UCSD-AML1 (cell line): Measurements from ENCODE around the gene REXO5.
"Not testable (repeated sequence)": the region's sequence is repeated elsewhere in the genome, so short reads cannot be mapped to it uniquely, and the experiment has no call there.

Source experiments
- DNase-seq: peaks from one replicate; lab custom pipeline; 2025; ENCODE audit not compliant: unreplicated experiment; lab: John Stamatoyannopoulos, UW

REXO5 gene

GRCh38 chr16:20799599-20799998, 6.7 kb upstream of the REXO5 start:
- no peak for DNase-seq

DNA sequence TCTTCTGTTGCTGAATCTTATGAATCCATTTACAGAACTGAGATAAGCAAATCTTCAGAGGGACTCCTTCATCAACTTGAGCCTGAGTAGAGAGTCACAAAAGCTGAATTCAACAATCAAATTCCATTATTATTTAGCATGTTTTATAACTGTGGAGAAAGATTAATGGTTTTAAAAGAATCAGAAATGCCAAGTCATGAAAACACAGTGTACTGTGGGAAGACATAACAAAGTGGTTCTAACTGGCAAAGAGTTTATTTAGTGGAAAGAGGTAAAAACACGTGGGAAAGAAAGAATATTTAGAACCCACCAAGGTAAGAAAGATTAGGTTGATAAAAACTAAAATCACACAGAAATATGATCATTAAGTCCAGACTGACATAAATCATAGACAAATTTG, 5.0 kb upstream of the REXO5 start:
- DNase-seq = no peak

DNA sequence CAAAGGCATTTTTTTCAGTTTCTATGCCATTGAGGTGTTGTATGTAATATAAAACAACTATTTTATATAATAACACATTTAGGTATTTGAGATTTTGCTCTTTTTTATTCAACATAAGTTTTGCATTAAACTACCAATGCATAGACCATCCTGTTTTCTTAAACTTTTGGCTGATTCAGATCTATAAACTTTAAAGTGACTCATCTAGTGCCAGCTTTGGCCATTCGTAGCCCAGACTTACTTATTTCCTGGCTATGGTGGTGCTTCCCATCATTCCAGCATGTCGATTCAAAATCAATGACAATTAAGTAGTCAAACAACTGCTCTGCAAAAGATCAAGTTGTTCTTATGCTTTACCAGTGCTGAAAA, 3.2 kb upstream of the REXO5 start:
- DNase-seq = no peak

- DNase-seq = no peak
Measured at GRCh38 chr16:20803561-20804214, 2.6 kb upstream of the REXO5 start.

DNA sequence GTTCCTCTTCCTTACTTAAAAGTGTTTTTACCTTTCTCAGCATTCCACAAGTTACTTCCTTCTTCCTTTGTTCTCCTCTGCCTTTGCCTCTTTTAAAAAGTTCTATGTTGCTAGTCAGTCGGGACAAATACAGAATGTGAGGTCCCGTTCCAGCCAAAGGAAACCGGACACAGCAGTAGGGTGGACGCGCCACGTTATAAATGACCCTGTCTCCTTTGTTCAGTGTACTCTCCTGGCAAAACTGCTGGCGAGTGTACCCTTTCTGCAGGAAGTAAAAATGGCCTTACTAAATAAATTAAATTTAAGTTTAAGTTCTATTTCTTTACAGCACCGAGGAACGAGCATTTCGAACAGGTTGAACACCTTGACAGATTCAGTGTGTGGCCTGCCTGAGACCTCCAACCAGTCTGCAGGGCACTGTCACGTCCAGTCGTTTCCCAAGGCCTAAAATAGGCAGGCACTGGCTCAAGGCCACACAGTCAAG, 601 bp upstream of the REXO5 start:
- not testable (repeated sequence) for DNase-seq

DNA sequence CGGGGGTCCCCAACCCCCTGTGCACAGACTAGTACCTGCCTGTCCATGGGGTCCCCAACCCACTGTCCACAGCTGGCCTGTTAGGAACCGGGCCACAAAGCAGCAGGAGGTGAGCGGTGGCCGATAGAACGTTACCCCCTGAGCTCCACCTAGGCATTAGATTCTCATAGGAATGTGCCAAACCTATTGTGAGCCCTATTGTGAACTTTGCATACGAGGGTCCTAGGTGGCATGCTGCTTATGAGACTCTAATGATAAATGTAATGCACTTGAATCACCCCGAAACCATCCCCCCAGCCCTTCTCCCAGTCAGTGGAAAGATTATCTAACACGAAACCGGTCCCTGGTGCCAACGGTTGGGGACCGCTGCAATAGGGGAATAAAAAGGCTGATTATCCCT, 1.5 kb downstream of the REXO5 start:
- no peak for DNase-seq

- DNase-seq = no peak
Measured at GRCh38 chr16:20811889-20812439, 5.6 kb downstream of the REXO5 start.

GRCh38 chr16:20812510-20812909, 6.2 kb downstream of the REXO5 start:
- DNase-seq = no peak

GRCh38 chr16:20814784-20815183, 8.5 kb downstream of the REXO5 start:
- no peak for DNase-seq

GRCh38 chr16:20818929-20819585, 12.7 kb downstream of the REXO5 start:
- DNase-seq = no peak

- DNase-seq = no peak
Measured at GRCh38 chr16:20821682-20822081, 15.4 kb downstream of the REXO5 start.

GRCh38 chr16:20822521-20823325, 16.4 kb downstream of the REXO5 start:
- DNase-seq = no peak

DNA sequence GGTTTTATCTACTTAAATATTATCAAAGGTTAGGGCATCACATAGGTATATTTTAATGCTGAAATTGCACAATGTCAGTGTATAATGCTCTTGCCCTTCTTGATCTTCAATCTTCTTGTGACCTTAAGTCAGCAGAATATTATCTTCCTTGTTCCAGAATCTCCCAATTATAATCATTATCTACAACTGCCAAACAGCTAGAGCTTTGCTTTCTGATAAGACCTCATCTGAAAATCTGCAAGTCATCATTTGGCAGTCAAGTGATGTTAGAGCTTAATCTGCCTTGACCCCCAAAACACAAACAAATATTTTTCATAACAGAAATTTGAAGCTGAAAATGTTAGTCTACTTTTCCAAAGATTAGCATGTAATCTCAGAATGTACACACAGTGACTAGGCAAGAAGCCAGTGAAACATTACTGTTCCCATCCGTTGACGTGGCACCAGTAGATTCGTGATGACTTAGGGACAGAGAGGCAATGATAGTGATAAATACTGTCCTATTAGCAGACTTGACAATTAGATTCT, 19.8 kb downstream of the REXO5 start:
- no peak for DNase-seq

DNA sequence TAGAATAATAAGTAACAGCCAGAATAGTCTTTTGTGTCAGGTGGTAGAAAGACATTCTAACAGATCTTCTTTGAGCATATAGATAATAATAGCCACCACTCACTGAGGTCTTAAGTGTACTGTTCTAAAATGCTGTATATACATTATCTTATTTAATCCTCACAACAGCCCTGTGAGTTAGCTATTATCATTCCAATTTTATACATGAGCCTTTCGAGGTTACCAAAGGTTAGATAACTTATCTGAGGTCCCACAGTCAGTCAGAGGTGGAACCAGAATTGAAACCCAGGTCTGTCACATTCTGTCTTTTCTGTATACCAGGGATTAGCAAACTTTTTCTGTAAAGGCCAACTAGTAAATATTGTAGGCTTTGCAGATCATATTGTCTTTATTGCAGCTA, 23.2 kb downstream of the REXO5 start:
- no peak for DNase-seq

GRCh38 chr16:20830372-20830771, 24.0 kb downstream of the REXO5 start:
- no peak for DNase-seq

DNA sequence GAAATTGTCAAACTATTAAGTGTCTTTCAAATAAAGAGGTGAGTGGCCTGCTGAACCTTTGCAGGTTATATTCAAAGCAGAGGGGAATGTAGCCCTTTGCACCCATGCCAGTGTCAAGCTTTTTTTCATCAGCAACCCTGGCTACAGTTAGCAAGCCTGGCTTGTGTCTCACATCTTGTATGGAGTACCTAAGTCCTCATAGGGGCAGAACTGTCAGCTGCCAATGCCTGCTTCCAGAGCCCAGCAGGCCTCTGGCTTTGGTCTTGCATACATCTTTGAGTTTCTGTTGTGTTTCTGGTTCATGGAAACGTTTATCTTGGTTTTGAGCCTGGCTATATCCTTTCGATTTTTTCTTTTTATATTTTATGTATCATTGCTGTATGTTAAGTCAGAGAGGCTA, 26.8 kb downstream of the REXO5 start:
- DNase-seq = no peak

DNA sequence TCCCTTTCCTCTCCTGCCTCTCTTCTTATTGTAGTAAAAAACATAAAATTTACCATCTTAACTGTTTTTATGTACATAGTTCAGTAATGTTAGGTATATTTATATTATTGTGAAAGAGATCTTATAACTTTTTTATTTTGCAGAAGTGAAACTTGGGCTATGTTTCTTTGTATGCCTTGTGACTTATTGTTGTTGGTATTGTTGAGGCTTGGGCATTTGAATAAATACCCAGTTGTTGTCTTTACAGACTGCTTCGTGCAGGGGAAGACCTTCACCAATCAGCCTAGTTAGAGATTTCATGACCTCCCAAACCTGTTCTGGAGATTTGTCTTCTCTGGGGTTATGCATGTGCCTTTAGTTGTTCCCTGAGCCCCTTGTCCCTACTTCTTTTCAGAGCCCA, 31.9 kb downstream of the REXO5 start:
- DNase-seq = no peak

DNA sequence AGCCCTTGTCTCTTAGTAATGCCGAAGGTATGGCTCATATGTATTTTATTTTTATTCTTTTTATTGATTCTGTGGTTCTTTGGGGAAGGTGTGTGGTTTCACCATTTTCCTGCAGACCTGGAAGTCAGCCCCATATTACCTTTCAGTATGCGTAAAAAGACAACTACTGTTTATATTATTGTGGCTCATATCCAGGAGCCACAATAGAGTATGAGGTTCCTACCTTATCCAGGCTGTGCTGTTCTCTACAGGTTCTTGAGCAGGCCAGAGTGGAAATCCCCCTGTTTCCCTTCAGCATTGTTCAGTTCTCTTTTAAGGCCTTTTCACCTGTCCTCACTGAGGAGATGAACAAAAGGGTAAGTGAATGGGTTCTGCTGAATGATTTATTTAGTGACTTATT, 33.2 kb downstream of the REXO5 start:
- DNase-seq = no peak

DNA sequence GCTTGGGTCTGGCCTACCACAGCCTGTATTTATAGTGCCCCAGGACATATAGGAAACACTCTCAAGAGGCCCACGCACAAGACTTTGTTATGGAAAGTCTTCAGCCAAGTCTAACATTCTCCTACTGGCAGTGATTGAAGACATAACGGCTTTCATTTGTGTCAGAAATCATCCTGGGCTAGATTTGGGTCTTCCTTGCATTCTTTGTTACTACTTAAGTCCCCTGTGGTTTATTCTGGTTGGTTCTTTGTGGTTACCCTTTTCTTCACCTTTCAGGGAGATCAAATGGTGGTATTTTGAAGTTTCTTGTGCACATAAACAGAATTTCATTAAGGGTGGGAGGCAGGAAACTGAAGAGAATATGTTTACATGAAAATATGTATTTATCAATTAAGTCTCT, 37.7 kb downstream of the REXO5 start:
- DNase-seq = no peak

DNA sequence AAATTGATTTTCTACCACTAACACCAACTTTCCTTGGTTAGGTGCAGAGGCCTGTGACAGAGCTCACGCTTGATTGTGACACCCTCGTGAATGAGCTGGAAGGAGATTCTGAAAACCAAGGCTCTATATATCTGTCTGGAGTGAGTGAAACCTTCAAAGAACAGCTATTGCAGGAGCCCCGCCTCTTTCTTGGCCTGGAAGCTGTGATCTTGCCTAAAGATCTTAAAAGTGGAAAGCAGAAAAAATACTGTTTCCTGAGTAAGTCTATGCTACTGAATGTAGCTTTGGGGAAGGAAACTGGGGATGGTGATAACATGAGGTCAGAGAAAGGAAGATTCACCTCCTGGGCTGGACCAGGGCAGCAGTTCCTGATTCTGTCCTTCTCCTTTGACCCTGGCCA, 38.3 kb downstream of the REXO5 start:
- peak; percentile 36 for DNase-seq

DNA sequence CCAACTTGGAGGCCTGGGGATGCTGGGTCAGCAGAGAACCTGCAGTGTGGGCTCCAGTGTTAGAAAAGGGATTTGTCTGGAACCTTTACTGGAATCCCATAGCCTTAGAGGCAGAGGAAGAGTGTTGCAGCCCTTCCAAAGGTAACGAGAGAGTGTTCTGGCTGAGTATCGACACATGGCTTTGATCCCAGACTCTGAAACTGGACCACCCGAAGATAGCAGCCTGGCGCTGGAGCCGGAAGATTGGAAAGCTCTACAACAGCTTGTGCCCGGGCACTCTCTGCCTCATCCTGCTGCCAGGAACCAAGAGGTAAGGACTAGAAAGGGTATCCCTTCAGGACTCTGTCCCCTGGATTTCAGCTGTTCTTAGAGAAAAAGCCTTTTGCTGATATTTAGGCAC, 39.7 kb downstream of the REXO5 start:
- no peak for DNase-seq

GRCh38 chr16:20846551-20846950, 40.2 kb downstream of the REXO5 start:
- no peak for DNase-seq
